ENCODE measurements around the gene PRM1.

The PRM1 gene

GRCh38 chr16:11327277-11328171 is 46.4 kb upstream of the PRM1 start:
- Mint-ChIP-seq H3K36me3 (ENCODE audit: low read depth) (no peaks in the 10 kb centered on the region), H3K4me1 (peaks cover 33% of the 10 kb centered on the region), H3K27me3 (ENCODE audit: low read depth) (no peaks in the 10 kb centered on the region), H3K27ac (peak overlapping the region; percentile 75 to 84 (median 82)), H3K4me3 (peak overlapping the region in 1 of 3 experiments; percentile 26), H3K9me3 (no peaks in the 10 kb centered on the region)
- TF ChIP-seq CTCF (IDR thresholded peaks at IDR 0.05; ENCODE audit: unreplicated experiment in 3 of 3), result no peak

DNA sequence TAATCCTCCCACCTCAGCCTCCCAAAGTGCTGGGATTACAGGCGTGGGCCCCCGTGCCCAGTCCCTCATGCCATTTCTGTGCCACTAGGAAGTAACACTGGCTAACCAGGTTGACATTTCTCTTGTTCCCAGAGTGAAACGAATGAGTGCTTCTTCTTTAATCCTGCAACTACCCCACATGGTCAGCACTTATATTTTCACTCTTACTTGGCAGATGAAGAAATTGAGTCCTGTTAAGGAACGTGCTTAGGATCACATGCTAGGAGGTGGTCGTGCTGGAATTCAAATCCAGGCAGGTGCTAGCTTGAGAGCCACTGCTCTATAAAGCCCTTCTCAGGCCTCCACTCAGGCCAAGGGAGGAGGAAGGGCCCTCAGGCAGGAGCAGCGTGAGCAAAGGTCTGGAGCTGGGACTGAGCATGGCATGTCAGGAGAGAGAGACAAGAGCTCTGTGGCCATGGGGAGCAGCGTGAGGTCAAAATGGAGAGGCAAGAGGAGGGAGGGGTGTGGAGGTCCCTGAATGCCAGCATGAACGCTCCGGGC is 45.7 kb upstream of the PRM1 start:
- no peak for TF ChIP-seq CTCF (IDR thresholded peaks at IDR 0.05; ENCODE audit: unreplicated experiment in 3 of 3)
- H3K27me3 Mint-ChIP-seq (ENCODE audit: low read depth), result no peaks in the 10 kb centered on the region
- peaks cover 33% of the 10 kb centered on the region for H3K4me1 Mint-ChIP-seq
- H3K9me3 Mint-ChIP-seq, result no peaks in the 10 kb centered on the region
- no peaks in the 10 kb centered on the region for H3K36me3 Mint-ChIP-seq (ENCODE audit: low read depth)
- H3K4me3 Mint-ChIP-seq, result no peak overlapping the region
- peak overlapping the region; percentile 75 to 82 (median 78) for H3K27ac Mint-ChIP-seq

DNA sequence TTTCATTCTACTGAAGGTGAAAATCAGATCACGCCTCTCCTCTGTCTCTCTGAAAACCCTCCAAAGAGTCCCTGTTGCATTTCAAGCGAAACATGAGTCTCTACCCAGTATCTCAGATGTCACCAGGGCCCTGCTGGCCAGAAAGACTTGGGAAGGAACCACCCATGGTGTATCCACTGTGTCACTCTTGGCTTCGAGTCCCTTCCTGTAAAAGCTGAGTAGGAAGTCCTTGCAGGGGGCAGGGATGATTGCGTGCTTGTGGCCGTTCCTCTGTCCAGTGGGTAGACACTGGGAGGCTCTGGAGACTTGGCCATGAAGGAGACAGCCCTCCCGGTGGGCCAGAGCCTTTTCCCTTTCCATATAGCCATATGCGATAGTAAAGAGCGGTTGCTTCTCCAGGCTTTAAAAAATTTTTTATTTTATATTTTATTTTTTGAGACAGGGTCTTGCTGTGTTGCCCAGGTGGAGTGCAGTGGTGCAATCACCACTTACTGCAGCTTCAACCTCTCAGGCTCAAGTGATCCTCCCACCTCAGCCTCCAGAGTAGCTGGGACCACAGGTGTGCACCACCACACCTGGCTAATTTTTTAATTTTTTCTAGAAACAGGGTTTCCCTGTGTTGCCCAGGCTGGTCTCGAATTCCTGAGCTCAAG is 45.1 kb upstream of the PRM1 start:
- H3K4me3 Mint-ChIP-seq, result no peak overlapping the region
- H3K27me3 Mint-ChIP-seq (ENCODE audit: low read depth), result no peaks in the 10 kb centered on the region
- H3K36me3 Mint-ChIP-seq (ENCODE audit: low read depth), result no peaks in the 10 kb centered on the region
- TF ChIP-seq CTCF (IDR thresholded peaks at IDR 0.05; ENCODE audit: unreplicated experiment in 3 of 3), result no peak
- peaks cover 33% of the 10 kb centered on the region for H3K4me1 Mint-ChIP-seq
- H3K27ac Mint-ChIP-seq, result peak overlapping the region; percentile 15 to 59 (median 53)
- no peaks in the 10 kb centered on the region for H3K9me3 Mint-ChIP-seq

DNA sequence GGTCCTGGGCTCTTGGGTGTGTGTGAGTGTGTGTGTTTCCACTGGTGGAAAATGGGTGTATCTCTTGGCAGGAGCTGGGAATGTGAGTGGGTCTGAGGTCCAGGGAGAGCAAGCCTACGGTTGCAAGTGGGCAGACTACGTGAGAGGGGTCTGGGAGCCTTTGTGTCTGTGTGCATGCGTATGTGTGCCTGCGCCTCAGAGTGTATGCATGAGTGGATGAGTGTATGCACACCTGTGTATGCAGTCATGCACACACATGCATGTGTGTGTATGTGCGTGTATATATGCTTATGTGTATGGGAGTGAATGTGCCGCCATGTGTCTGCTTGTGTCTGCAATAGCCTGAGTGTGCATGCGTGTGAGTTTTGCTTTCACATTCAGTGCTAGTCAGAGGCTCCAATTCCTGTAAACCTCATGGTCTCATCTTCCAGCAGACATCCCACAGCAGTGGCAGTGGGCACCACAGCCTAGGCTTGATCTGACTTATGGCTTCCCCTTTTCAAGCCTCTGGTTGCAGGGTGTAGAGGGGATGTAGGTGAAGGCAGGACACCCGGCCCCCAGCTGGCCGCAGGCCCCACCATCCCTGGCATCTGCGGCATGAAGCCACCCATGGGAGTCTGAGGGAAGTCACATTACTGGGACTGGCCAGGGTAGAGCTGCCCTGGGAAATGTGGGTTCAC is 44.4 kb upstream of the PRM1 start:
- no peaks in the 10 kb centered on the region for H3K36me3 Mint-ChIP-seq (ENCODE audit: low read depth)
- peaks cover 29% of the 10 kb centered on the region for H3K4me1 Mint-ChIP-seq
- peak overlapping the region in 2 of 3 experiments; percentile 15 to 54 for H3K27ac Mint-ChIP-seq
- H3K27me3 Mint-ChIP-seq (ENCODE audit: low read depth), result no peaks in the 10 kb centered on the region
- TF ChIP-seq CTCF (IDR thresholded peaks at IDR 0.05; ENCODE audit: unreplicated experiment in 3 of 3), result no peak
- H3K9me3 Mint-ChIP-seq, result no peaks in the 10 kb centered on the region
- no peak overlapping the region for H3K4me3 Mint-ChIP-seq

DNA sequence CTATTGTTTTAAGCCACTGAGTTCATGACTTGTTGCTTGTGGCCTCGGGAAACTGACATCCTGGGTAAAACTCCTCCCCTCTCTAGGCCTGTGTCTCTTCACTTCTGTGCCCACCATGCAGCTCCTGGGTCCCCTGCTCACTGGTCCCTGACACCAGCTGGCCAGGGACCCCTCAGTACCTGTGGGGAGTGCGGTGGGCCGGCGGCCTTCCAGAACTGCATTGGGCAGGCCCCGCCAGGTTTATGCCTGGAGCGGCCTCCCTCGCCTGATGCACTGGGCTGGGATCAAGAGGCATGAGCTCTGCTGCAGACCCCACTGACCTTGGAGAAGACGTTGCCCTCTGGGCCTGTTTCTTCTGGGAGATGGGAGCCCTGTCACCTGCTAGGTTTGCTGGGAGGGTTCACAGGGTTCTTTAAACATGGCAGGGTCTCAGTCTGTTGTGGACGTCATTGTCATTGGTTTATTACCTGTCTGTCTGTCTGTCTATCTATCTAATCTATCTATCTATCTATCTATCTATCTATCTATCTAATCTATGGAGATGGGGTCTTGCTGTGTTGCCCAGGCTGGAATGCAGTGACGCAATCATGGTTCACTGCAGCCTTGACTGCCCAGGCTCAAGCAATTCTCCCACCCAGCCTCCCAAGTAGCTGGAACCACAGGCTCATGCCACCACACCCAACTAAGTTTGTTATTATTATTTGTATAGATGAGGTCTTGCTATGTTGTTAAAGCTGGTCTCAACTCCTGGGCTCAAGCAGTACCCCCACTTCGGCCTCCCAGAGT is 42.6 kb upstream of the PRM1 start:
- Mint-ChIP-seq H3K27ac (peak overlapping the region in 2 of 3 experiments; percentile 33 to 42), H3K27me3 (ENCODE audit: low read depth) (no peaks in the 10 kb centered on the region), H3K4me3 (no peak overlapping the region), H3K9me3 (no peaks in the 10 kb centered on the region), H3K4me1 (peaks cover 16% of the 10 kb centered on the region), H3K36me3 (ENCODE audit: low read depth) (no peaks in the 10 kb centered on the region)
- TF ChIP-seq CTCF (IDR thresholded peaks at IDR 0.05; ENCODE audit: unreplicated experiment in 3 of 3), result no peak
